D341Med (cell line): ENCODE results near the gene DNMT1.

Experiments used
- DNase-seq: peaks from one replicate; pipeline ENCODE4 v3.0.0; 2012; ENCODE audit warnings: low spot score

DNMT1 gene

DNA sequence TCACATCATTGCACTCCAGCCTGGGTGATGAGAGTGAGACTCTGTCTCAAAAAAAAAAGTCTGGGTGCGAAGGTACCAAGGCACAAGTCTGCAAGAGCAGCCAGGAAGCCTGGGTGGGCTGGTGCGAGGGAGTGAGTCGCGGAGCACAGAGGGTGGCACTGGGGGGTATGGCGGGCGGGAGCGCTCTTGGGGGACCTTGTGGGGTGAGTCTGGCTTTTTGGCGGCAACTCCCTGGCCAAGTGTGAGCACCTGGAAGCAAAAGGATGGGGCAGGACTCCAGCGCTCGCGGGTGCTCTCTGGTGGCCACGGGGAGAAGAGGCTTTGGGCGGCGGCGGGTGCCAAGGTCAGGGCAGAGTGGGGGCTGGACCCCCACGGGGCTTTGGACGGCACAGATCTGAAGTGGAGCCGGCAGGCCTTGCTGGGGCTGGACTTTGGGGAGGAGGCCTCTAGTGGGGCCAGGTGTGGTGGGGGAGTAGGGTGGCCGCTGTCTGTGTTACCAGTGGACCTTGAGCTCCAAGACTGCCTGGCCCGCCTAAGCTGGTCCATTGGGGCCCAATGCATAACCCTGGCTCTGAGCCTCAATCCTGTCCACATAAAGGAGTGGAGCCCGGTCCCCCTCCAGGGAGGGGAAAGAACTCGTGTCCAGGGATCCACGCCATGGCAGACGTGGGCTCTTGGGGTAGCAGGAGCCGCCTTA lies 81.7 kb downstream of the DNMT1 start:
- peak; percentile 81 for DNase-seq

DNA sequence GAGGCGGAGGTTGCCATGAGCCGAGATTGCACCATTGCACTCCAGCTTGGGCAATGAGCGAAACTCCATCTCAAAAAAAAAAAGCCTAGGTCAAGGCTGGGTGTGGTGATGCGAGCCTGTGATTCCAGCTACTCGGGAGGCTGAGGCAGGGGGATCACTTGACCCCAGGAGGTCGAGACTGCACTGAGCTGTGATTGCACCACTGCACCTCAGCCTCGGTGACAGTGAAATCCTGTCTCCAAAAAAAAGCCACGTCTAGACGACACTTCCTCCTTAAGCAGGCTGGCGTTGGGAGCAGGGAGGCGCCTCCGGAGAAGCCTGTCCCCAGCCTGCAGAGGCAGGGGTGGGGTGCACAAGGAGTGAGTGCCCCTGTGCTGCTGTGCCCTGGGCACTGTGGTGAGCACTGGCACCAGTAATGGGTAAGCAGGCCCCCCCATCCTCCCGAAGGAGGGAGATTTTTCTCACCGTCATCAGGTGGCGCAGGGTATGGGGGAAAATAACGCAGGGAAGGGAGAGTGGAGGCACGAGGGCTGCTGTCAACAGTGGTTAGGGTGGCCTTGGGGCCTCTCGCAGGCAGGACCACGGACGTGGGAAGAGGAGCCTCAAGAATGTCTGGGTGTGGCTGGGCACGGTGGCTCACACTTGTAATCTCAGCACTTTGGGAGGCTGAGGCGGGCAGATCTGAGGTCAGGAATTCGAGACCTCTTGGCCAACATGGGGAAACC lies 82.6 kb downstream of the DNMT1 start:
- no peak for DNase-seq

DNA sequence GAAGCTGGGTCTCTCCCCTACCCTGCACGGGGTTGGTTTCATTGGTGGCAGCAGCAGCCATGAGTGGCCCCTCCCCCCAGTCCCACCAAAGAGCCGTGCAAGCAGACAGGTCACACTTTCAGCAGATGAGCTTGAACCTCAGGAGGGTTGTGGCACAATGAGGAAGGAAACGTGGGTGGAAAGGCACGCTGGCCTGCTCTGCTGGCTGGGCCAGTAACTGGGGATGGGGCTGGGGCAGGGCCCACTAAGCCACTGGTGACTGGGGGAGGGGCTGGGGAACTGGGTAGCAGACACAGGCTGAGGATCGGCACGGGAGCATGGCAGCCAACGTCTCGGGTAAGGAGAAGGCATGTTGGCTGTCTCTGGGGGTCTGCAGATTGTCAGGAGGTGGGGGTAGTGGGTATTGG lies 83.3 kb downstream of the DNMT1 start, which contains the start of gene P2RY11:
Gene P2RY11 (plus strand): TSS at position 289 of the 407 bp plus-strand sequence. CDS start 29 bp downstream, at position 318.
- no peak for DNase-seq

DNA sequence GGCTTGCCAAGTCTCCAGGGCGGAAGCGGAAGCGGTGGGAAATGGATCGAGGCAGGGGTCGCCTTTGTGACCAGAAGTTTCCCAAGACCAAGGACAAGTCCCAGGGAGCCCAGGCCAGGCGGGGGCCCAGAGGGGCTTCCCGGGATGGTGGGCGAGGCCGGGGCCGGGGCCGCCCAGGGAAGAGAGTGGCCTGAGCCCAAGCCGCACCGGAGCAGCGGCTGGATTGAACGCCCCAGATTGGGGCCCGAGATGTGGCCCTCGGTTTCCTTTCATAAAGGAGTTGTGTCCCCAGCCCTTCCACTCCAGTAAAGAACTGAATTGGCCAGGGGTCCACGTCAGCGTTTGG lies 83.8 kb downstream of the DNMT1 start:
- no peak for DNase-seq

DNA sequence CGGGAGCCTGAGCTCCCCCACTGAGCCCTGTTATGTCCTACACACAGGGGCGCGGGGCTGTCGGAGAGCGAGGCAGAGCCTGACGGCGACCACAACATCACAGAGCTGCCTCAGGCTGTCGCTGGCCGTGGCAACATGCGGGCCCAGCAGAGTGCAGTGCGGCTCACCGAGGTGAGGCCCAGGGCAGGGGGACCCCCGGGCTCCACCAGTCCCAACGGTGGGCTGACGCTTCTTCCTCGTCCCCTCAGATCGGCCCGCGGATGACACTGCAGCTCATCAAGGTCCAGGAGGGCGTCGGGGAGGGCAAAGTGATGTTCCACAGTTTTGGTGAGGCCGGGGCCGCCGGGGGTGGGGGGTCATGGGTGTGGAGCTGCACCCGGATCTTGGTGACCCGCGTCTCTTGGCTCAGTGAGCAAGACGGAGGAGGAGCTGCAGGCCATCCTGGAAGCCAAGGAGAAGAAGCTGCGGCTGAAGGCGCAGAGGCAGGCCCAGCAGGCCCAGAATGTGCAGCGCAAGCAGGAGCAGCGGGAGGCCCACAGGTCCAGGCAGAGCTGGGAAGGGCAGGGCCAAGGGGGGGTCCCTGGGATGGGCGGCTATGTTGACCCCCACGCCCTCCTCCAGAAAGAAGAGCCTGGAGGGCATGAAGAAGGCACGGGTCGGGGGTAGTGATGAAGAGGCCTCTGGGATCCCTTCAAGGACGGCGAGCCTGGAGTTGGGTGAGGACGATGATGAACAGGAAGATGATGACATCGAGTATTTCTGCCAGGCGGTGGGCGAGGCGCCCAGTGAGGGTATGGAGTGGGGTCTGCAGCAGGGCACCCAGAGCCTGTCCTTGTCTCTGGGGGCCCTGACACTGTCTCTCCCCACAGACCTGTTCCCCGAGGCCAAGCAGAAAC lies 84.4 kb downstream of the DNMT1 start:
- DNase-seq, result no peak

DNA sequence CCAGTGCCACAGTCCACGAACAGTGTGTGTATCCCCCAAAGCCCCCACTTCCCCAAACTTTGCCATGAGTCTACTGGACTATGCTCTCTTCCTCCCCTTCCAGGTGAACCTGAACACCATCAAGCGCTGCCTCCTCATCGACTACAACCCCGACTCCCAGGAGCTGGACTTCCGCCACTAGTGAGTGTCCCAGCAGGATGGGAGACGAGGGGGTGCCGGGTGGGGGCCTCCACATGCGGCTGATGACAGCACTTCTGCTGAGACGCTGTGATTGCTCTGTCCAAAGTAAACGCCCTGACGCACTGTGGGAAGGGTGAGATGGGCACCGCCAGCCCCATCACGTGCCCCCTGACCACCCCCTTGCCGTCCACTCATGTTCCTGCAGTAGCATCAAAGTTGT lies 85.2 kb downstream of the DNMT1 start:
- no peak for DNase-seq

DNA sequence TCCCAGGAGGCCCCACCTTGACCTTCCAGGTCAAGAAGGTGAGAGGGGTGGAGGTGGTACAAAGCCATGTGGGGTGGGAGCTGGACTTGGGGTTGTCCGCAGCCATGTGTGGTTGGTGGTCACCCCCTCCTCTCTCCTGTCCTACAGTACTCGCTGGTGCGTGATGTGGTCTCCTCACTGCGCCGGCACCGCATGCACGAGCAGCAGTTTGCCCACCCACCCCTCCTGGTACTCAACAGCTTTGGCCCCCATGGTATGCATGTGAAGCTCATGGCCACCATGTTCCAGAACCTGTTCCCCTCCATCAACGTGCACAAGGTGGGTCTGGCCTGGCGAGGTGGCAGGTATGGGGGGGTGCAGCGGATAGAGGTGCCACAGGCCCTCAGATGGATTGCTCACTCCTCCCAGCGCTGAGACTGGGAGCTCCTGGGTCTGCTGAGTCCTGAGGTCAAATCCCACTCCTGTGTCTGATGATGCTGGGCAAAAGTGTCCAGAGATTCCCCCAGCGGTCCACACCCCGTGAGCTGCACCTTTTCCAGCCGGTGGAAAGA lies 86.9 kb downstream of the DNMT1 start:
- DNase-seq, result no peak

DNA sequence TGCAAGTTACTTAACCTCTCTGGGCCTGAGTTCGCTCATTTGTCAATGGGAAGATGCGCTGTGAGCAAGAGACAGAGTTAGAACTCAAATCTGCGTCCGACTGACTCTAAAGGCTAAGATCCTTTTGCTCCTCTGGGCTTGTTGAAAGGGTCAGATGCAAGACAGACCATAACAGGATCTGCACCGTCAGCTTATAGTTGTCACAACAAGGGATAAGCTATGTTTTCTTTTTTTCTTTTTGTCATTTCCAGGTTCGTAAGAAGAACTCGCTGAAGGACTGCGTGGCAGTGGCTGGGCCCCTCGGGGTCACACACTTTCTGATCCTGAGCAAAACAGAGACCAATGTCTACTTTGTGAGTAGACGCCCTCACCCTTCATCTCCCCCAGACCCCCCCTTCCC lies 87.5 kb downstream of the DNMT1 start:
- DNase-seq, result no peak

DNA sequence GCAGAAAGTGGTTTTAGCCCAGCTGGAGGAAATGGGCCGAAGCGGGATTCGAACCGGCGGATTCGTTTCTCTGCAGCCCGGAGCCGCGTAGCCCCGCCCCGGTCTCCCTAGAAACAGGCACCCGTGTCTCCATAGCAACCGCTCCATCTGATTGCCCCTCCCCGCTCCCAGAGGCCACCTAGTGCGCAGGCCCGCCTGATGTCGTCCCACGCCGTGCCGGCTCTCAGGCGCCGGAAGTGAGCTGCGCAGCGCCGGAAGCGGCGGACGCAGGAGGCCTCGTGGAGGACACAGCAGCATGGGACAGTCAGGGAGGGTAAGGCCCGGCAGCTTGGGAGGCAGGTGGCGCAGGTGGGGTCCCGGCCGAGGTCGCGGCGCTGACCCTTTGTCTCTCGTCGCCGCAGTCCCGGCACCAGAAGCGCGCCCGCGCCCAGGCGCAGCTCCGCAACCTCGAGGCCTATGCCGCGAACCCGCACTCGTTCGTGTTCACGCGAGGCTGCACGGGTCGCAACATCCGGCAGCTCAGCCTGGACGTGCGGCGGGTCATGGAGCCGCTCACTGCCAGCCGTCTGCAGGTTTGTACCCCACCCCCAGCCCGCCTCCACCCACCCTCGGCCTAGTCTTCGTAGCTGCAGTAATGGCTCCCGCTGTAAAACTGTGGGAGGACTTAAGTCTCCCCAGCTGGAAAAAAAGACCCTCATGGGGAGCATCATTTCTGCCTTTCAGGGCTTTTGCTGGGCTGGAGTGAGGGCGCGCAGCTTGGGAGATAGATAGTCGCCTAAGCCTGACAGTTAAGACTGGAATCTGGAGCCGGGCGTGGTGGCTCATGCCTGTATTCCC lies 88.4 kb downstream of the DNMT1 start, which contains the start of gene PPAN:
Gene PPAN (plus strand): TSS at position 263 of the 837 bp plus-strand sequence. CDS start 33 bp downstream, at position 296.
- peak; percentile 99 for DNase-seq

DNA sequence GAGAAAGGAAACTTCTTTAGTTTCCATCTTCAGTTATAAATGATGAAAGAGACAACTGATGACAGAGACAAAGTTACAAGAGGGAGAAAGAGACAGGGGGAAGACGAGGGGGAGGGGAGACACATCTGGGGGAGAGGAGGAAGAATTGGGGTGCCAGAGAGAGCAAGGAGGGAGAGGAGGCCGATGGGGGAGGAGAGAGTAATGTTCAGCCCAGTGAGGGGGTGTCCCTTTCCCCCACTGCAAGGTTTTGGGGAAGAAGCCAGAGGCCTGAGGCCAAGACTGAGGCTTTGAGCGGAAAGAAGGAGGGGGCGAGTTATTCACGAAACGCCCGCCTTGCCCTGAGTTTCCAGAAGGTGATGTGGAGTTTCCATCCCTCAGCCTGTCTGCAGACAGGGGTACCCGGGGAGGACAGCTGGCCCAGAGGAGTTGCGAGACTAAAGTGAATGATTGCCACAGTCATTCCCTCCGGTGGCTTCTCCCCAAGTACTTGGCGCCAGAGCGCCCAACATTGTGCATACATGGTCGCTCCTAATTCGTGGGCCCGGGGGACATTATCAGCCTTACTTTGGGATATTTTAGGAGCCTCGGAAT lies 89.1 kb downstream of the DNMT1 start:
- DNase-seq, result no peak

DNA sequence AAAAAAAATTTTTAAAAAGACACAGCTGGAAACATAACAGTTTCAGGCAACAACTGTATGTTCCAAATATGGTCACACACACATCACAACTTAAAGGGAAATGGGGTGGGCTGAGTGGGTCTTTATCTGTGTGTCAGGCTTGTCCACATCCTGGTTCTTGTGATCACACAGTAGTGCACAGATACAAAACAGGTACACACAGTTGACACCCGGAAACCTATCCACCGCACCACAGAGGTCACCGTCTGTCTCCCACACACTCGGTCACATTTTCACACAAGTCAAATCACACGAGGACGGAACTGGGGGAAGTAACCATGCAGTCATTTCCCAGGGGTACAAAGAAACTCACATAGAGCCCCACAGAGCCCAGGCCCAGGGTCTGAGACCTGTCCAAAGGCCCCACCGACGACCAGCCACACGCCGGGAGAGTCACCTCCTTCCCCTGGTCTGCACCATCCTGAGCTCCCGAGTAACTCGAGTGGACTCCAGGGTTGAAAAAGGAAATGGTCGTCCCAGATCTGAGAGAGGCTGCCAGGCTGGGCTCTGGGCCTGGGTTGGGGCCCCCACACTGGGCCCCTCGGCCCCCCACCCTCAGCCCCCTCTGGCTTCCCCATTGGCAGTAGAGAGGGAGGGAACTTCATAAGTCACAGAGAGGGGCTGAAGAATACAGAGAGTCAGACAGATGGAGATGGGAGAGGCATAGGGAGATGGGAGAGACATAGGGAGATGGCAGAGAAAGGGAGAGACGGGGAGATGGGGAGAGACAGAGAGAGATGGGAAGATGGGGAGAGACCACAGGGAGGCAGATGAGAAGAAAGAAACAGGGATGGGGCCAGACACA lies 89.9 kb downstream of the DNMT1 start:
- no peak for DNase-seq

DNA sequence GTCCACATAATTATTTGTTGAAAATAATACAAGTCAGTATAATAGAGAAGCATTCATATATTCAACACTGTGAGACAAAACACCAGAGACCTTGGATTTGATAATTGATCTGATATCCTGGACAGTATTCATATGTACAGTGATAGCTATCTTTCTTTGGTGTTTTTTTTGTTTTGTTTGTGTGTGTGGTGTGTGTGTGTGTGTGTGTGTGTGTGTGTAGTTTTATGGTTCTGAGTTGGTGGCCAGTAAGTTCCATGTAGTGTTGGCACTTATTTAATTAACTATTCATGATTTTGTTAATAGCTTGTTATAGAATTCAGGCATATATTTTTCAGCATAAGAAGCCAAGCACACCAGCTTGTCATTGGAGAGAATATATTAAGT lies 90.6 kb downstream of the DNMT1 start:
- DNase-seq, result no peak

DNA sequence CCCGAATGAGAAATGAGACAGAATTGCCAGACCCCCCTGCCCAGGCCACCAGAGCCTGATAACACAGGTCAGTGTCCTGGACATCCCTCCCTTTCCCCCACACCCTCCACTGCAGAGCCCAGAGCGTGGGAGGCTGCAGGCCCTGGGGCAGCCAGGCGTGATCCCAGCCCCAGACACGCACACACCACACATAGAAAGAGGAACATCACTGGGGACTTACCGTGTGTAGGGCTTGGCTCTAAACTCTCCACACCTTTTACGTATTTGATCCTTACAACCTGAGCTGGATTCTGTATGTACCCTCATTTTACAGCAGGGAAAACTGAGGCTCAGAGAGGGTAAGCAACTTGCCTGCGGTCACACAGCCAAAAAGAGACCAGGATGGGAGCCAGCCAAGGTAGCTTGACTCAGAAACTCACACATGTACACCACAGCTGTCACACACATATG lies 91.9 kb downstream of the DNMT1 start:
- DNase-seq, result no peak

DNA sequence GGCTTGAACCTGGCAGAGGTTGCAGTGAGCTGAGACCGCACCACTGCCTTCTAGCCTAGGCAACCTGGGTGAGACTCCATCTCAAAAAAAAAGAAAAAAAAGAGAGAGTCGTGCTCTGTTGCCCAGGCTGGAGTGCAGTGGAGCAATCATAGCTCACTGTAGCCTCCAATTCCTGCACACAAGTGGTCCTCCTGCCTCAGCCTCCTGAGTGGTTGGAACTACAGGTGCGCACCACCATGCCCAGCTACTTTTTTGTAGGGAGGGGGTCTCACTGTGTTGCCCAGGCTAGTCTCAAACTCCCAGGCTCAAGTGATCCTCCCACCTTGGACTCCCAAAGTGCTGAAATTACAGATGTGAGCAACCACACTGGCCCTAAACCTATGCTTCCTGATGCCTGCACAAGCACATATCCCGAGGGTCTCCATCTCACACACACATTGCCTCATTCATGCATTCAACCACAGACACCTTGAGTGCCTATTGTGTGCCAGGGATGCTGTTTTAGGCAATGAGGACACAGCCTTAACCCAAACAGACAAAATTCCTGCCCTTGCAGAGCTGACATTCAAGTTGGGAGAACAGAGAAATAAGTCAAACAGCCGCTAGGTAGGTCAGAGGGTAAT lies 94.5 kb downstream of the DNMT1 start:
- no peak for DNase-seq

DNA sequence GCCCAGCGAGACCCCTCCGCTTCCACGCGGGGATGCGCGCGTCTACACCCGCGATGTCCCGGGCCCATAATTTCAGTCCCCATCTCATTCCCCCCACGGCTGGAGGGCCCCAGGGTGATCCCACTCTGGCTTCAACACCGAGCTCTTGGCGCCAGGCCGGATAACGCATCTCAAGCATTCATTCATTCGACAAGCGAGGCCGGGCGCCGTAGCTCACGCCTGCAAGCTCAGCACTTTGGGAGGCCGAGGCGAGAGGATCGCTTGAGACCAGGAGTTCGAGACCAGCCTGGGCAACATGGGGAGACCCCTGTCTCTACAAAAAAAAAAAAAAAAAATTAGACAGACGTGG lies 98.2 kb downstream of the DNMT1 start:
- no peak for DNase-seq

DNA sequence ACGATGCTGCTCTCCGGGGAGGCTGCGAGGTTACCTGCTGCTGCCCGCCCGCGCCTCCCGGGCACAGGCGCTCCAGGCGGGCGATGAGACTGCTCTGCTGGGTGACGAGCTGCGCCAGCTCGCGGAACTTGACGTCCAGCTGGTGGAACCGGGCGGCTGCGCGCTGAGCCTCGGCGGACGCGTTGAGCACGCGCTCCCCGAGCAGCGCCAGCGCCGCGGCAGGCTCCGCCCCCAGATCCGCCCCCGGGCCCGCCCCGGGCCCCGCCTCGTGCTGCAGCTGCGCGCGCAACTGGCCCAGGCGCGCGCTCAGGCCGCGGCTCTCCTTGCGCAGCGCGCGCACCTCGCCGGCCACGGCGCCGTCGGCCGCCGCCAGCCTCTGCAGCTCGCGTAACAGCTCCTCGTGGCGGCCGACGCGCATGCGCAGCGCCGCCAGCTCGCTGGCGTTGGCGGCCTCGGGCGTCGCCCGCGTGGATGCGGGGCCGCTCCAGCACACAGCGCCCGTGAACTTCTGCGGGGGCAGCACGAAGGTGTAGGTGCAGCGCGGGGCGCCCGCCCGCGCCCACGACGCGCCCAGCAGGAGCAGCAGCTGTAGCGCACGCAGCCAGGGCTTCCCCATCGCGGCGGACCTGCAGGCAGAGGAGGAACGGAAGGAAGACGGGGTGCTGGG lies 98.7 kb downstream of the DNMT1 start:
- DNase-seq, result peak; percentile 100

DNA sequence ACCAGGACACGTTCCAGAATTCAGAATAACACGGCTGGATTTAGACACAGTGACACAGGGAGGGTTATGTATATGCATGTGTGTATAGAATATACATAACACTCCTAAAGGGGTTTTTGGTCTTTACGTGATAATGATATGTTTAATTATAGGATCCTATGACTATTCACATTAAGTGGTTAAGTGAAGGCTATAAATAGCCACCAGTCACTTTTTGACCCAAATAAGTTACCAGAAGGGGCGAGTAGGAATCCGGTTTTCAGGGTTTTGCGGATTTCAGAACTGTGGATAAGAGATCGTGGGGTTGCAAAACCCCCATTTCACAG lies 99.2 kb downstream of the DNMT1 start:
- no peak for DNase-seq

DNA sequence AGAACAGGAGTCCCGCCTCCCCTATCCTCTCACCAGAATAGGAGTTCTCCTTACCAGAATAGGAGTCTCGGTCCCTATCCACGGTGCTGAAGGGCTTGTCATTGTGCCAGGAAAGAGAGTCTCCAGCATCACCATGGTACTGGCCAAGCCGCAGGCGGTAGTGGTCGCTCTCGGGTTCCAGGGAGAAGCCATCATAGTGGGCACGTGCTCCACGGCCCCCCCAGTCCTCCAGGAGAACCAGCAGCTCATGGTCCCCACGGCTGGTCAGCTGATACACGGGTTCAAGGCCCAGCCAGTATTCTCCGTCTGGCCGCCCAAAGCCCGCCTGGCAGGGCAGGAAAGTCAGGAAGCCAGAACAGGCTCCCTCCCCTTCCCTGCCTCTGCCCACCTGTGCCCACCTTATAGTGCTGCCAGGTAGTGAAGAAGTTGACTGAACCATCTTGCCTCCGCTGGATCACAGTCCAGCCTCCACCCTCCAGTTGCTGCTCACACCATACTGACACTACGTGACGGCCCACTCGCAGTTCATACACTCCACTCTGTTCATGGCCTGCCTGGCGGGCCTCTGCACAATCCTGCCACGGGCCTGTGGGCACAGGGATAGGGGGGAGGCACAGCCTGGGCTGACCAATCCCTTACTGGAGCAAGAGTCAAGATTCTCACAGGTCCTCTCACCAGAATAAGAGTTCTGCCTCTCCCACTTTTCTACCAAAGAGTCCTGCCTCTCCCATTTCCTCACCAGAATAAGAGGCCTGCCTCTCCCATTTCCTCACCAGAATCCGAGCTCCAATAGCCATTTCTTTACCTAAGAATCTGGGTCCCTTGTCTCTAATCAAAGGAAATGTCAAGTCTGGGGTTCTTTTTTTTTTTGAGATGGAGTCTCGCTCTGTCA lies 101.2 kb downstream of the DNMT1 start:
- no peak for DNase-seq
